Left lung (tissue), 10 donors: Measurements from ENCODE around the gene GALNTL6. TPM values are rescaled to one million over a fixed set of nuclear protein-coding genes. Genes with fewer than 3 reads are reported as not detected.

Experiments
- ATAC-seq: fragments of 200-7000 bp; cut with Tn5 transposase; one replicate; pipeline ENCODE4 v1.9.1; 2020; ENCODE audit warnings: moderate library complexity
- DNase-seq, 4 donors: peaks; one replicate each; pipeline ENCODE4 v3.0.0-alpha.2; 2013 to 2020
- H3K27ac ChIP-seq, 2 donors: fragments of 200-600 bp; sonication (generic) in 1 of 2; one replicate each; pipeline versions ENCODE4 v1.5.0 to v1.8.0; 2020 to 2021
- H3K27me3 ChIP-seq, 2 donors: fragments of 200-600 bp; sonication (generic) in 1 of 2; one replicate each; pipeline versions ENCODE4 v1.5.0 to v1.8.0; 2020 to 2021
- H3K36me3 ChIP-seq, 2 donors: fragments of 200-600 bp; sonication (generic) in 1 of 2; one replicate each; pipeline versions ENCODE4 v1.5.0 to v1.8.0; 2020 to 2021
- H3K4me1 ChIP-seq, 2 donors: fragments of 200-600 bp; one replicate each; pipeline ENCODE4 v1.8.0; 2021
- H3K4me3 ChIP-seq, 2 donors: fragments of 200-600 bp; sonication (generic) in 1 of 2; one replicate each; pipeline versions ENCODE4 v1.5.0 to v1.8.0; 2020 to 2021; ENCODE audit warnings: mild to moderate bottlenecking in 1 of 2
- H3K9me3 ChIP-seq, 2 donors: fragments of 200-600 bp; sonication (generic) in 1 of 2; one replicate each; pipeline versions ENCODE4 v1.5.0 to v1.8.0; 2020 to 2021
- CTCF ChIP-seq, 2 donors: fragments of 200-600 bp; sonication (generic) in 1 of 2; IDR thresholded peaks; one replicate each; pipeline versions ENCODE4 v1.5.0 to v1.8.0; 2021; ENCODE audit warnings: antibody characterized with exemption in 2 of 2
- intact Hi-C, 2 donors: fragments of 100-400 bp; cut with DNase I; formaldehyde crosslinking; loops; one replicate each; pipeline versions ENCODE4 v1.11.2 to v1.14.2; 2022
- polyA plus RNA-seq, 6 donors: library from polyadenylated mRNA; unstranded; fragments of 120-200 nt; gene quantifications; one replicate each; pipeline ENCODE4 v1.2.1, GENCODE V29; 2013; ENCODE audit not compliant: insufficient read length in 6 of 6
- total RNA-seq, 2 donors: library from RNA; stranded (reverse); fragmentation: NEBNext Ultra II Directional; extraction: Animal tissue kit (Norgen Biotek cat#: 25700); gene quantifications; one replicate each; pipeline ENCODE4 v1.2.1, GENCODE V29; 2021
- donor health status: DM: no; HTN: yes; CAD: no.
- donor health status: DM: no; HTN: no; CAD: no.

GALNTL6 gene
- total and polyA plus RNA-seq, 8 donors, result 0.11 to 0.16 (median 0.13) TPM; not detected in 5

- H3K4me1 ChIP-seq, result peaks cover 6 to 10% of the 10 kb centered on the region in 2 donors
- no peaks in the 10 kb centered on the region for H3K27me3 ChIP-seq
- no peak overlapping the region for H3K4me3 ChIP-seq
- TF ChIP-seq CTCF (IDR thresholded peaks at IDR 0.05), result no peak
- no peak for ATAC-seq
- DNase-seq, result no peak
- H3K9me3 ChIP-seq, result no peaks in the 10 kb centered on the region
- intact Hi-C loops, result no loop called here
- no peak overlapping the region for H3K27ac ChIP-seq
- no peaks in the 10 kb centered on the region for H3K36me3 ChIP-seq
Observed at GRCh38 chr4:173044340-173044739, 1231.1 kb downstream of the GALNTL6 start.

- no peaks in the 10 kb centered on the region for H3K27me3 ChIP-seq
- no peaks in the 10 kb centered on the region for H3K4me1 ChIP-seq
- TF ChIP-seq CTCF (IDR thresholded peaks at IDR 0.05), result no peak
- H3K36me3 ChIP-seq, result no peaks in the 10 kb centered on the region
- H3K27ac ChIP-seq, result no peak overlapping the region
- DNase-seq (no peak), ATAC-seq (no peak)
- no peaks in the 10 kb centered on the region for H3K9me3 ChIP-seq
- no peak overlapping the region for H3K4me3 ChIP-seq
- intact Hi-C loops, result no loop called here
Observed at GRCh38 chr4:173045571-173045970, 1232.4 kb downstream of the GALNTL6 start.

- Histone ChIP-seq H3K27ac (no peak overlapping the region), H3K36me3 (no peaks in the 10 kb centered on the region), H3K4me1 (no peaks in the 10 kb centered on the region), H3K4me3 (no peak overlapping the region), H3K9me3 (no peaks in the 10 kb centered on the region), H3K27me3 (no peaks in the 10 kb centered on the region)
- intact Hi-C loops, result no loop called here
- ATAC-seq (no peak), DNase-seq (no peak)
- no peak for TF ChIP-seq CTCF (IDR thresholded peaks at IDR 0.05)
Observed at GRCh38 chr4:173046144-173046543, 1232.9 kb downstream of the GALNTL6 start.

- TF ChIP-seq CTCF (IDR thresholded peaks at IDR 0.05), result no peak
- Histone ChIP-seq H3K4me1 (no peaks in the 10 kb centered on the region), H3K36me3 (no peaks in the 10 kb centered on the region), H3K4me3 (no peak overlapping the region), H3K9me3 (no peaks in the 10 kb centered on the region), H3K27me3 (no peaks in the 10 kb centered on the region), H3K27ac (no peak overlapping the region)
- ATAC-seq (no peak), DNase-seq (no peak)
- intact Hi-C loops, result no loop called here
Observed at GRCh38 chr4:173046818-173047217, 1233.6 kb downstream of the GALNTL6 start.

GRCh38 chr4:173051232-173051631, 1238.0 kb downstream of the GALNTL6 start:
- DNase-seq (no peak), ATAC-seq (no peak)
- H3K9me3 ChIP-seq, result no peaks in the 10 kb centered on the region
- no peak for TF ChIP-seq CTCF (IDR thresholded peaks at IDR 0.05)
- no peaks in the 10 kb centered on the region for H3K36me3 ChIP-seq
- intact Hi-C loops, result no loop called here
- no peak overlapping the region for H3K4me3 ChIP-seq
- no peak overlapping the region for H3K27ac ChIP-seq
- no peaks in the 10 kb centered on the region for H3K27me3 ChIP-seq
- no peaks in the 10 kb centered on the region for H3K4me1 ChIP-seq
